Glutamatergic neuron (in vitro differentiated cells): ENCODE results near the gene MANEAL. TPM values are rescaled to one million over a fixed set of nuclear protein-coding genes. Genes with fewer than 3 reads are reported as not detected.
"Not testable (repeated sequence)": the region's sequence is repeated elsewhere in the genome, so short reads cannot be mapped to it uniquely, and the experiment has no call there.

Experiments
- DNase-seq: peaks from one replicate; pipeline ENCODE4 v3.0.0; 2022
- H3K27ac Mint-ChIP-seq: one replicate; pipeline ENCODE4 v1.8.0; 2020; ENCODE audit warnings: mild to moderate bottlenecking, mixed read lengths, inconsistent platforms; ENCODE audit not compliant: unreplicated experiment
- H3K27me3 Mint-ChIP-seq: one replicate; pipeline ENCODE4 v1.8.0; 2020; ENCODE audit warnings: mild to moderate bottlenecking, moderate library complexity, mixed read lengths, inconsistent platforms; ENCODE audit not compliant: unreplicated experiment
- H3K36me3 Mint-ChIP-seq: one replicate; pipeline ENCODE4 v1.8.0; 2020; ENCODE audit warnings: mild to moderate bottlenecking, mixed read lengths, inconsistent platforms; ENCODE audit not compliant: unreplicated experiment
- H3K4me1 Mint-ChIP-seq: one replicate; pipeline ENCODE4 v1.8.0; 2020; ENCODE audit warnings: mild to moderate bottlenecking, low read depth, mixed read lengths, inconsistent platforms; ENCODE audit not compliant: unreplicated experiment
- H3K4me3 Mint-ChIP-seq: one replicate; pipeline ENCODE4 v1.8.0; 2020; ENCODE audit warnings: mild to moderate bottlenecking, mixed read lengths, inconsistent platforms; ENCODE audit not compliant: unreplicated experiment
- H3K9me3 Mint-ChIP-seq: one replicate; pipeline ENCODE4 v1.8.0; 2020; ENCODE audit warnings: mild to moderate bottlenecking, moderate library complexity, mixed read lengths, inconsistent platforms; ENCODE audit not compliant: unreplicated experiment
- CTCF ChIP-seq: fragments of 200-600 bp; sonication (generic); IDR thresholded peaks from one replicate; pipeline ENCODE4 v1.5.0; 2021; ENCODE audit not compliant: partially characterized antibody, unreplicated experiment
- total RNA-seq: library from RNA; stranded (reverse); fragmentation: NEBNext Ultra II Directional; extraction: Animal tissue kit (Norgen Biotek cat#: 25700); gene quantifications from one replicate; pipeline ENCODE4 v1.2.1, GENCODE V29; 2021; ENCODE audit not compliant: unreplicated experiment

MANEAL gene
- total RNA-seq, 1 donor from 2014 or later = 112 TPM

GRCh38 chr1:37764888-37765441 is 28.7 kb upstream of the MANEAL start, which contains the start of gene EPHA10:
Gene EPHA10, minus strand, starts transcription at chr1:37765120. Its CDS starts 54 bp downstream, at chr1:37765066.
- Mint-ChIP-seq H3K4me1 (peaks cover 11% of the 10 kb centered on the region), H3K9me3 (no peaks in the 10 kb centered on the region), H3K36me3 (no peaks in the 10 kb centered on the region), H3K27me3 (peaks cover 21% of the 10 kb centered on the region), H3K27ac (peak within 1 kb of the TSS; percentile 54), H3K4me3 (peak within 1 kb of the TSS; percentile 99)
- TF ChIP-seq CTCF = no peak
- peak; percentile 96 for DNase-seq

DNA sequence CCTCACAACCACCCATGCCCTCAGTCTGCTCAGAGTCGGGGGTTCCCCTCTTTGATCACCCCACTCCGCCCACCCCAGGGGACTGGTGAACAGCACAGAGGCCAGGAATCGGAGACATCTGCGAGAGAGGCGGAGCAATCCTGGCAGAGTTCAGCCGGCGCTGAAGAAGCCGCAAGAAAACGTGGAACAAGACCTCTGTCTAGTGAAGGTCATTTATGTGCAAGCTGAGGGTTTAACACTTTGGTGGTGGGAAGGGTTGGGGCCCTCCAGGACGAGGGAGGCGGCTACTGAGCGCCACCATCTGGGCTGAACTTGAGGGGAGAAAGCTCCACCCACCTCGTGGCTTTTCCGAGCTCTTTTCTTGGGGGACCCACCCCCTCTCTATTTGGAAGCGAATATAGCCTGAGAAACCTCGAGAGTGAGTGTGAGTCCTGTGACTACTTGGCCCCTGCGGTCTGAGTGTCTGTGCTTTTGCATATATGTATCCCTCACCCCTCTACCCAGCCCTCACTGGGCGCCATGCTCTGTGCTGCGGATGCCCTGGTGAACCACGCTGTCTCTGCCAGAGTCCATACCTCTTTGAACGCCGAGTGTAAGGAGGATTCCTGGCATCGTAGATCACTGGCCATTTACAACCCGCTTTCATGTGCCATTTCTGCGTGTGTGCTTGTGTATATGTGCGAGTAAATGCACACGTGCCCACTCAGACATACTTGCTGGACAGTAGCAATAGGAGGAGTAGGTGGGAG is 27.6 kb upstream of the MANEAL start:
- TF ChIP-seq CTCF = no peak
- peaks cover 21% of the 10 kb centered on the region for H3K27me3 Mint-ChIP-seq
- H3K4me1 Mint-ChIP-seq = peaks cover 11% of the 10 kb centered on the region
- H3K4me3 Mint-ChIP-seq = peak overlapping the region; percentile 99
- H3K9me3 Mint-ChIP-seq = no peaks in the 10 kb centered on the region
- DNase-seq = peak; percentile 33
- peak overlapping the region; percentile 54 for H3K27ac Mint-ChIP-seq
- H3K36me3 Mint-ChIP-seq = no peaks in the 10 kb centered on the region

DNA sequence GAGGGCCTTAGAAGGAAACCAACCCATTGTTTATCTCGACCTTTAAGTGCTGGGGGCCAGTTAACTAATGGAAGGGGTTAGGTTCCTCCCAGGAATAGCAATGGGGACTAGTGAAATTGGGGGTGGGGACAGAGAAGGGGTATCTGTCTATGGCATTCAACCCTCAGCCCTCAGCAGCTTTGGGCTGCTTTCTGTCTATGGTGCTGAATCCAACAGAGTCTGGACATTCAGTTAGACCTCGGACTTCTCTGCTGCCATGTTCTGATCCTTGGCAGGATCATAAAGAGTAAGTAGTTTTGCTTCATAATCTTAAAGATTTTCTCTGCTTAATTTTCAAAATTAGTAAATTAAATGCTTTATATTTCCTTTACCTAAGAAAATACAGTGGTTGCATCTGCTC is 26.2 kb upstream of the MANEAL start:
- Mint-ChIP-seq H3K27me3 (peaks cover 17% of the 10 kb centered on the region), H3K9me3 (no peaks in the 10 kb centered on the region), H3K4me3 (no peak overlapping the region), H3K36me3 (no peaks in the 10 kb centered on the region), H3K27ac (no peak overlapping the region), H3K4me1 (peaks cover 11% of the 10 kb centered on the region)
- no peak for TF ChIP-seq CTCF
- no peak for DNase-seq

GRCh38 chr1:37771440-37771839 is 22.2 kb upstream of the MANEAL start:
- H3K27ac Mint-ChIP-seq, H3K9me3 Mint-ChIP-seq: not testable (repeated sequence)
- H3K27me3 Mint-ChIP-seq = peaks cover 12% of the 10 kb centered on the region

DNA sequence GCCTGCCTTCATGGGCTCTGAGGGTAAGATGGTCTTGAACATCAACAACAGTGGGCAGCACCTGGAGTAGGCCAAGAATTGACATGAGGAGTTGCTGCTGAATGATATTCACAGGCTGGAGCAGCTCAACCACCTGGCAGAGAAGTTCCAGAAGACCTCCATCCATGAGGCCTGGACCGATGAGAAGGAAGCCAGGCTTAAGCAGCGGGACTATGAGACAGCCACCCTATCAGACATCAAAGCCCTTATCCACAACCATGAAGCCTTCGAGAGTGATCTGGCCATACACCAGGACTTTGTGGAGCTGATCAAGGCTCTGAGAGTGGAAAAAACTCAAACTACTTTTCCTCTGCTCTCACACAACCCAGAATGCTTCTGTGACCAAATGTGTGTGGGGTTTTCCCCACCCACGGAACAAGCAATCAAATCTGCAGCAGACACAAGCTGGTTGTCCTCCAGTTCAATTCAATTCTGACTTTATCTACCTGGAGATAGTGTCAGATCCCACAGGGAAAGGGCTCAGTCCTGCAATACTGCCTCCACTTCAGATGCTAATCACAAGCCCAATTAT is 16.6 kb upstream of the MANEAL start:
- Mint-ChIP-seq H3K27ac (no peak overlapping the region), H3K4me1 (no peaks in the 10 kb centered on the region), H3K4me3 (no peak overlapping the region), H3K27me3 (peaks cover 5% of the 10 kb centered on the region), H3K36me3 (no peaks in the 10 kb centered on the region), H3K9me3 (peaks cover 2% of the 10 kb centered on the region)
- DNase-seq = no peak
- TF ChIP-seq CTCF = no peak

More at GRCh38 chr1:37771440-37771839, 22.2 kb upstream of the MANEAL start:
- H3K4me3 Mint-ChIP-seq, H3K4me1 Mint-ChIP-seq, H3K36me3 Mint-ChIP-seq, DNase-seq: not testable (repeated sequence)
